ENCODE measurements around the gene APLP2. TPM values are rescaled to one million over a fixed set of nuclear protein-coding genes. Genes with fewer than 3 reads are reported as not detected.

Gene APLP2
- polyA plus RNA-seq, 4 donors = 72.7 to 482 (median 138) TPM

DNA sequence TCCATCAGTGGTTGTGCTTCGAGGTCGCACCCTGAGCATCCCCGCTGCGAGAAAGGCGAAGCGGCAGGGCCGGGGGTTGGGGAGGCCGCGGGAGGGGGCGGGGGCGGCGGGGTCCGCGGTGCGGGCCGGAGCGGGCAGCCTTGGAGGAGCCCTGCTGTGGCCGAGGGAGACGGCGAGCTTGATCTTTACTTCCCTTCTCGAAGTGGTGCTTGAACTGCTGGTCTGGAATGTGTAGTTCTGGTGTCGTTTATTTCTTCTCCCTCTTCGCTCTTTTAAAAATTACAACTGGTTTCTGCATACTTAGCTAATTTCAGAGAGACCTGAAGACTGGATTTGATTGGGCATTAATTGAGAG, 1.1 kb downstream of the APLP2 start:
- Histone ChIP-seq H3K4me1 (ENCODE audit: control insufficient read depth in 3 of 3, insufficient read depth in 2 of 3, low read depth in 1 of 3, low read length in 2 of 3) (peaks cover 0 to 17% (median 0%) of the 10 kb centered on the region in 3 donors), H3K4me3 (ENCODE audit: low read depth in 1 of 3, low read length in 3 of 3) (peak overlapping the region; percentile 83 to 98 (median 86)), H3K9me3 (ENCODE audit: control insufficient read depth in 2 of 2, insufficient read depth in 1 of 2, low read depth in 1 of 2, low read length in 1 of 2) (no peaks in the 10 kb centered on the region), H3K27ac (ENCODE audit: low read depth in 1 of 3, low read length in 2 of 3) (peak overlapping the region in 2 of 3 donors; percentile 78 to 97), H3K27me3 (ENCODE audit: control insufficient read depth in 3 of 3, insufficient read depth in 3 of 3, low read length in 3 of 3) (no peaks in the 10 kb centered on the region), H3K36me3 (ENCODE audit: control insufficient read depth in 3 of 3, insufficient read depth in 2 of 3, low read depth in 1 of 3, low read length in 3 of 3) (no peaks in the 10 kb centered on the region)
- peak in 1 of 2 donors; percentile 33 for DNase-seq
- no peak for FAIRE-seq
- WGBS, 3 donors = 1 to 3% (median 2%) methylated on average over 21 to 23 of the region's 23 CpGs

GRCh38 chr11:130071211-130071712, 1.6 kb downstream of the APLP2 start:
- FAIRE-seq (no peak), DNase-seq (peak; percentile 34 to 37)
- Histone ChIP-seq H3K27ac (ENCODE audit: low read depth in 1 of 3, low read length in 2 of 3) (peak overlapping the region in 2 of 3 donors; percentile 39 to 78), H3K27me3 (ENCODE audit: control insufficient read depth in 3 of 3, insufficient read depth in 3 of 3, low read length in 3 of 3) (no peaks in the 10 kb centered on the region), H3K9me3 (ENCODE audit: control insufficient read depth in 2 of 2, insufficient read depth in 1 of 2, low read depth in 1 of 2, low read length in 1 of 2) (no peaks in the 10 kb centered on the region), H3K36me3 (ENCODE audit: control insufficient read depth in 3 of 3, insufficient read depth in 2 of 3, low read depth in 1 of 3, low read length in 3 of 3) (no peaks in the 10 kb centered on the region), H3K4me1 (ENCODE audit: control insufficient read depth in 3 of 3, insufficient read depth in 2 of 3, low read depth in 1 of 3, low read length in 2 of 3) (peaks cover 0 to 16% (median 0%) of the 10 kb centered on the region in 3 donors), H3K4me3 (ENCODE audit: low read depth in 1 of 3, low read length in 3 of 3) (peak overlapping the region; percentile 83 to 98 (median 86))
- WGBS, 3 donors = 13 to 33% (median 31%) methylated on average over 11 of the region's 11 CpGs

DNA sequence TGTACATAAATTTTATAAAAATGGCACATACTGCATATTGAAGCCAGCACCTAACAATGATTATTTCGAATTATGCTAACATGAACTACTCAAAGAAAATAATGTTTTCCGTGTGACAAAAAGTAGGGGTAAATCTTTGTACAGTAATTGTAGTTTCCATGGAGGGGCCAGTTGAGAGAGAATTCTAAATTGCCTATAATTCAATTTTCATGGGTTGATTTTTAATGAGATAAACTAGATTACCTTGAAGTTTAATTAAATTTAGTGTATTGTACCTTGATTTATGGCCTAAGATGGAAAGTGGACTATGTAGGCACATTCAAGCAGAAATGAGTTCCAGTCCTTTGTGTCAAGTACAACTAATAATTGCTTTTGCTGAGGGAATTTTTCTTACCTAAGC, 5.0 kb downstream of the APLP2 start:
- Histone ChIP-seq H3K4me1 (ENCODE audit: control insufficient read depth in 3 of 3, insufficient read depth in 2 of 3, low read depth in 1 of 3, low read length in 2 of 3) (peaks cover 0 to 6% (median 3%) of the 10 kb centered on the region in 3 donors), H3K9me3 (ENCODE audit: control insufficient read depth in 2 of 2, insufficient read depth in 1 of 2, low read depth in 1 of 2, low read length in 1 of 2) (no peaks in the 10 kb centered on the region), H3K27ac (ENCODE audit: low read depth in 1 of 3, low read length in 2 of 3) (no peak overlapping the region), H3K4me3 (ENCODE audit: low read depth in 1 of 3, low read length in 3 of 3) (no peak overlapping the region), H3K27me3 (ENCODE audit: control insufficient read depth in 3 of 3, insufficient read depth in 3 of 3, low read length in 3 of 3) (no peaks in the 10 kb centered on the region), H3K36me3 (ENCODE audit: control insufficient read depth in 3 of 3, insufficient read depth in 2 of 3, low read depth in 1 of 3, low read length in 3 of 3) (no peaks in the 10 kb centered on the region)
- no peak for DNase-seq
- FAIRE-seq = no peak
- 93 to 99% (median 97%) methylated on average over 2 of the region's 2 CpGs for WGBS, 3 donors

DNA sequence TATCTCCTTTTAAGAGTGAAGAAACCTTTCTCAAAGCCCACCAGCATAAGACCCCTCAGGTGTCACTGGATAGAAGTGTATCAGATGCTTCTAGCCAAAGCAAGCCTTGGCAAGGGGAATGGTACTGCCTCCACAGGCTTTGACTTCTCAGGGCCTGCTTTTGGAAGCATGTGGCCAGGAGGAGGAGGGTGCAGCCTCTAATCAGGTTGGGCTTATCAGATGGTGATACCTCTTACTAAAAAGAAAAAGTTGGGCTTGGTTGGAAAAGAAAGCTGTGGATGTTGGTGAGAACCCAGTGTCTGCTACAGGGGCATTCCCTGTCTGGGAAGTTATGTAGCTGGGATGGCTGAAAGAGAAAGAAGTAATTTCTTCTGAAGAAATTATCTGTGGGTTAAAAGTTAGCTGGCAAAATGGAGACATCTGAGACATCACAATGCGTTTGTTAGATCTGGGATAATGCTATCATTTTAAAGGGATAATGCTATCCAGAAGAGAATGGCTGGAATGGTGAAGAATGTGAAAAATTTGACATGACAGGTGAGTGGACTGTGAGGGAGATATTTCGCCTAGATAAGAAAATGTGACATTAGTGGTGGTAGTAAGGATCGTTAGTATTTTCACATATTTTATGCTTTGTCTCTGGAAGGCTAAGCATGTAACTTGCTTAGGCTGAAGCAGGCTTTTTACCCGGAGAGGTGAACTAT, 7.2 kb downstream of the APLP2 start:
- whole genome bisulfite sequencing, 3 donors = 64 to 74% (median 67%) methylated on average over 4 of the region's 4 CpGs
- FAIRE-seq (no peak), DNase-seq (no peak)
- Histone ChIP-seq H3K9me3 (ENCODE audit: control insufficient read depth in 2 of 2, insufficient read depth in 1 of 2, low read depth in 1 of 2, low read length in 1 of 2) (no peaks in the 10 kb centered on the region), H3K27me3 (ENCODE audit: control insufficient read depth in 3 of 3, insufficient read depth in 3 of 3, low read length in 3 of 3) (no peaks in the 10 kb centered on the region), H3K4me1 (ENCODE audit: control insufficient read depth in 3 of 3, insufficient read depth in 2 of 3, low read depth in 1 of 3, low read length in 2 of 3) (peaks cover 0 to 3% (median 3%) of the 10 kb centered on the region in 3 donors), H3K4me3 (ENCODE audit: low read depth in 1 of 3, low read length in 3 of 3) (no peak overlapping the region), H3K27ac (ENCODE audit: low read depth in 1 of 3, low read length in 2 of 3) (no peak overlapping the region), H3K36me3 (ENCODE audit: control insufficient read depth in 3 of 3, insufficient read depth in 2 of 3, low read depth in 1 of 3, low read length in 3 of 3) (no peaks in the 10 kb centered on the region)

DNA sequence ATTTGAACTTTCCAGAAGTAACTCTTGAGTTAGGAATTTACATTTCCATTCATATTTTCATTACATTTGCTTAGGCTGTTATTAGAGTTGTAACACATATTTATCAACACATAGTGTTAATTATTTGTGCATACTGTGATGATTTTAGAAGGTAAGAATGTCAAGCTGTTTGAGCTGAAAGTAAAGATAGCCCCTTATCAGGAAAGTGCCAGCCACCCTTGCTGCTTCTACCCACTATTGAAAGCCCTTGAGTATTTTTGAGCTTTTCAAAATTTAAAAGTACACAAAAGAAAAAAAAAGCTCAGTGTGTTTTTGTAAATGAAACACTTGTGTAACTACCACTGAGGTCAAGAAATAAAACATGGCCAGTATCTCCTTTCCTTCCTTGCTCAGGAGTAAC, 8.0 kb downstream of the APLP2 start:
- peaks cover 0 to 3% (median 0%) of the 10 kb centered on the region in 3 donors for H3K4me1 ChIP-seq (ENCODE audit: control insufficient read depth in 3 of 3, insufficient read depth in 2 of 3, low read depth in 1 of 3, low read length in 2 of 3)
- H3K27ac ChIP-seq (ENCODE audit: low read depth in 1 of 3, low read length in 2 of 3) = no peak overlapping the region
- no peak overlapping the region for H3K4me3 ChIP-seq (ENCODE audit: low read depth in 1 of 3, low read length in 3 of 3)
- no peaks in the 10 kb centered on the region for H3K27me3 ChIP-seq (ENCODE audit: control insufficient read depth in 3 of 3, insufficient read depth in 3 of 3, low read length in 3 of 3)
- H3K36me3 ChIP-seq (ENCODE audit: control insufficient read depth in 3 of 3, insufficient read depth in 2 of 3, low read depth in 1 of 3, low read length in 3 of 3) = peaks cover 0 to 6% (median 0%) of the 10 kb centered on the region in 3 donors
- FAIRE-seq (no peak), DNase-seq (no peak)
- H3K9me3 ChIP-seq (ENCODE audit: control insufficient read depth in 2 of 2, insufficient read depth in 1 of 2, low read depth in 1 of 2, low read length in 1 of 2) = no peaks in the 10 kb centered on the region

DNA sequence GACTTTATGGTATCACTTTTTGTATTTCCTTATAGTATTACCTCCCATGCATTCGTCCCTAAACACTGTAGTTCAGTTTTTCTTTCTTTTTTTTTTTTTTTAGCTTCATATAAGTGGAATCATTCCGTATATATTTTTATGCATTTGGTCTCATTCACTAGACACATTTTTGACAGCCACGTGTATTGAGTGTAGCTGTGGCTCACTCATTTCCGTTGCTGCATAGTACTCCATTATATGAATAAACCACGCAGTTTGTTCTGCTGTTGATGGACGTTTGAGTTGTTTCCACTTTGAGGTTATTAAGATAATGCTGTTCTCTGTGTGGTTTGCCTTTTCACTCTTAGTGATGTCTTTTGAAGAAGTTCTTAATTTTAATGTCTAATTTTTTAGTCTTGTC, 8.4 kb downstream of the APLP2 start:
- 72 to 78% (median 76%) methylated on average over 6 of the region's 6 CpGs for WGBS, 3 donors
- DNase-seq (no peak), FAIRE-seq (no peak)
- peaks cover 0 to 3% (median 0%) of the 10 kb centered on the region in 3 donors for H3K4me1 ChIP-seq (ENCODE audit: control insufficient read depth in 3 of 3, insufficient read depth in 2 of 3, low read depth in 1 of 3, low read length in 2 of 3)
- no peak overlapping the region for H3K27ac ChIP-seq (ENCODE audit: low read depth in 1 of 3, low read length in 2 of 3)
- H3K9me3 ChIP-seq (ENCODE audit: control insufficient read depth in 2 of 2, insufficient read depth in 1 of 2, low read depth in 1 of 2, low read length in 1 of 2) = no peaks in the 10 kb centered on the region
- H3K4me3 ChIP-seq (ENCODE audit: low read depth in 1 of 3, low read length in 3 of 3) = no peak overlapping the region
- H3K27me3 ChIP-seq (ENCODE audit: control insufficient read depth in 3 of 3, insufficient read depth in 3 of 3, low read length in 3 of 3) = no peaks in the 10 kb centered on the region
- H3K36me3 ChIP-seq (ENCODE audit: control insufficient read depth in 3 of 3, insufficient read depth in 2 of 3, low read depth in 1 of 3, low read length in 3 of 3) = peaks cover 0 to 8% (median 0%) of the 10 kb centered on the region in 3 donors

- 83 to 89% (median 87%) methylated on average over 6 of the region's 6 CpGs for WGBS, 3 donors
- peaks cover 0 to 7% (median 3%) of the 10 kb centered on the region in 3 donors for H3K4me1 ChIP-seq (ENCODE audit: control insufficient read depth in 3 of 3, insufficient read depth in 2 of 3, low read depth in 1 of 3, low read length in 2 of 3)
- no peaks in the 10 kb centered on the region for H3K27me3 ChIP-seq (ENCODE audit: control insufficient read depth in 3 of 3, insufficient read depth in 3 of 3, low read length in 3 of 3)
- no peak overlapping the region for H3K4me3 ChIP-seq (ENCODE audit: low read depth in 1 of 3, low read length in 3 of 3)
- DNase-seq = no peak
- no peak for FAIRE-seq
- H3K36me3 ChIP-seq (ENCODE audit: control insufficient read depth in 3 of 3, insufficient read depth in 2 of 3, low read depth in 1 of 3, low read length in 3 of 3) = peaks cover 0 to 12% (median 0%) of the 10 kb centered on the region in 3 donors
- no peak overlapping the region for H3K27ac ChIP-seq (ENCODE audit: low read depth in 1 of 3, low read length in 2 of 3)
- no peaks in the 10 kb centered on the region for H3K9me3 ChIP-seq (ENCODE audit: control insufficient read depth in 2 of 2, insufficient read depth in 1 of 2, low read depth in 1 of 2, low read length in 1 of 2)
Measured at GRCh38 chr11:130085671-130086290, 16.1 kb downstream of the APLP2 start.

- Histone ChIP-seq H3K4me1 (ENCODE audit: control insufficient read depth in 3 of 3, insufficient read depth in 2 of 3, low read depth in 1 of 3, low read length in 2 of 3) (peaks cover 0 to 7% (median 3%) of the 10 kb centered on the region in 3 donors), H3K36me3 (ENCODE audit: control insufficient read depth in 3 of 3, insufficient read depth in 2 of 3, low read depth in 1 of 3, low read length in 3 of 3) (peaks cover 0 to 12% (median 0%) of the 10 kb centered on the region in 3 donors), H3K4me3 (ENCODE audit: low read depth in 1 of 3, low read length in 3 of 3) (no peak overlapping the region), H3K27me3 (ENCODE audit: control insufficient read depth in 3 of 3, insufficient read depth in 3 of 3, low read length in 3 of 3) (no peaks in the 10 kb centered on the region), H3K27ac (ENCODE audit: low read depth in 1 of 3, low read length in 2 of 3) (no peak overlapping the region), H3K9me3 (ENCODE audit: control insufficient read depth in 2 of 2, insufficient read depth in 1 of 2, low read depth in 1 of 2, low read length in 1 of 2) (no peaks in the 10 kb centered on the region)
- no peak for DNase-seq
- 62 to 73% (median 70%) methylated on average over 2 of the region's 2 CpGs for WGBS, 3 donors
- FAIRE-seq = no peak
Measured at GRCh38 chr11:130086669-130087068, 17.0 kb downstream of the APLP2 start.

Measured in small intestine (tissue), 7 donors.